GM19452 (cell line): ENCODE results near the gene PCBP1.
"Not testable (repeated sequence)": the region's sequence is repeated elsewhere in the genome, so short reads cannot be mapped to it uniquely, and the experiment has no call there.

Source experiments
- ATAC-seq: cut with Tn5 transposase; IDR thresholded peaks from one replicate; pipeline ENCODE4 v1.9.1; 2021; ENCODE audit not compliant: unreplicated experiment

The PCBP1 gene

GRCh38 chr2:70123051-70123828, 36.0 kb downstream of the PCBP1 start:
- no peak for ATAC-seq

DNA sequence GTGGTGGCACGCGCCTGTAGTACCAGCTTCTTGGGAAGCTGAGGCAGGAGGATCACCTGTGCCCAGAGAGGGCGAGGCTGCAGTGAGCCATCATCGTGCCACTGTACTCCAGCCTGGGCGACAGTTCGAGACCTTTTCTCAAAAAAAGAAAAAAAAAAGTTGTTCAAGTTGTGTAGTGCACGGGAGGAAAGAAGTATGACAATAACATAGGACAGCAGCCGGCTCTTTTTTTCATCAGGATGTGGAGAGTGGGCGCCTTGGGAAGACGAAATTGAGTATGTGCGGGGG, 36.5 kb downstream of the PCBP1 start:
- no peak for ATAC-seq

- ATAC-seq = no peak
Observed at GRCh38 chr2:70124983-70125480, 37.8 kb downstream of the PCBP1 start.

DNA sequence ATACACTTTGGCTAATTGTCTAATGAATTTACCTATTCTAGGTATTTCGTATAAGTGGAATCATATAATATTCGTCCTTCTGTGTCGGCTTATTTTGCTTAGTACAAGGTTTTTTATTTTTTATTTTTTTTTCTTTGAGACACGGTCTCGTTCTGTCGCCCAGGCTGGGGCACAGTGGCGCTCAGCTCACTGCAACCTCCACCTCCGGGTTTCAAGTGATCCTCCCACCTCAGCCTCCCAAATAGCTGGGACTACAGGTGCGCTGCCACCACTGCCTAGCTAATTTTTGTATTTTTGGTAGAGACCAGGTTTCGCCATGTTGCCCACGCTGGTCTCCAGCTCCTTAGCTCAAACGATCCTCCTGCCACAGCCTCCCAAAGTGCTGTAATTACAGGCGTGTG, 38.2 kb downstream of the PCBP1 start:
- ATAC-seq = no peak

DNA sequence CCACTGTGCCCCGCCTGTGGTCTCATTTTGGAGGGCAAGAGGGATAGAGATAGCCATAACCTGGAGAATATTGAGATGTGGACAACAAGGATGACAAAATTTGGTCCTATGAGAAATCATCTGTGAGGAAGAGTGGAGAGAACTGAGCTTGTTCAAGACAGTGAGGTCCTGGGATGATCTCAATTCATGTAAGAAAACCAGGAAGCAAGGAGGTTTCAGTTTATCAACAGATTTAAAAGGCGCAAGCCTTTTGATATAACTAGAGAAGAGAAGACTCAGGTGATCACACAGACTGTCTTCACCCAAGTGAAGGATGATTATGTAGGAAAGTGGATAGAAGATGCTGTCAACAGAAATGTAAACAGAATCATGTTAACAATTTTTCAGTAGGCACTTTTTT, 39.1 kb downstream of the PCBP1 start:
- ATAC-seq = no peak

DNA sequence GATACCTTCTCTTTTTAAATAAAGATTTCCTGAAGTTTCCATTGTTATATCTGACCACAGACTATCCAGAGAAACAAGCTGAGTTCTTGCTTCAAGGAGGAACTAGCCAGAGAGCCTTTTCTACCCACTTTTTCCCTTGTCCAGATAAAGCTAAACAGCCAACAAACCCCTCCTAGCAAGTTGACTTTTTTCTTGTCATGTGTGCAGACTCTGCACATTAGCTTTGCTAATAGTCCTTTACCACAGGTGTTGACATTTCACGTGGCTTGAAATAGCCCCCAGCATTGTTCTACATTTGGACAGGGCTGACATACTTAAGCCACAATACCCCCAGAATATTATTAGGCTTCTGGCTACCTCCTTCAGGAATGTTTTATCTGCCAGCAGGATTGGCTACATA, 40.7 kb downstream of the PCBP1 start:
- no peak for ATAC-seq

DNA sequence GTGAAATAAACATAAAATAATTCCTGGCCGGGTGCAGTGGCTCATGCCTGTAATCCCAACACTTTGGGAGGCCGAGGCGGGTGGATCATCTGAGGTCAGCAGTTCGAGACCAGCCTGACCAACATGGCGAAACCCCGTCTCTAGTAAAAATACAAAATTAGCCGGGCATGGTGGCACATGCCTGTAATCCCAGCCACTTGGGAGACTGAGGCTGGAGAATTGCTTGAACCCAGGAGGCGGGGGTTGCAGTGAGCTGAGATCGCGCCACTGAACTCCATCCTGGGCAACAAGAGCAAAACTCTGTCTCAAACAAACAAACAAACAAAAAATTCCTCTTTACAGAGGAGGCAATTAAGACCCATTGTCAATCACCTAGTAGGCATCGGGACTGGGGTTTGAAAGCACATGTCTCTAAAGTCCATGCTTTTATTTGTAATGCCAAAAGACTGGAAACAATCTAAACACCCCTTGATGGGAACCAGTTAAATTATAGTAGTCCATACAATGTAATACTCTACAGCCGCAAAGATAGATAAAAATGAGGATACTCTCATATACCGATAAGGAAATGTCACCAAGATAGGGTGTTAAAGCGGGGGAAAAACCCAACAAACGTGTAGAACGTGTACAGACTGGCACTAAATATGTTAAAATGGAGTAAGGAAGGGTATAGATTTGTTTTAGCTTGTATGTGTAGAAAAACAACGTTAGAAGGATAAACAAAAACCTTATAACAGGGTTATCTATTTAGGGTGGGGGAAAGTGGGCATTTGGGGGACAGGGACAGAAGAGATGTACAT, 44.3 kb downstream of the PCBP1 start:
- not testable (repeated sequence) for ATAC-seq

GRCh38 chr2:70132244-70133126, 45.2 kb downstream of the PCBP1 start:
- ATAC-seq = peak; percentile 56

DNA sequence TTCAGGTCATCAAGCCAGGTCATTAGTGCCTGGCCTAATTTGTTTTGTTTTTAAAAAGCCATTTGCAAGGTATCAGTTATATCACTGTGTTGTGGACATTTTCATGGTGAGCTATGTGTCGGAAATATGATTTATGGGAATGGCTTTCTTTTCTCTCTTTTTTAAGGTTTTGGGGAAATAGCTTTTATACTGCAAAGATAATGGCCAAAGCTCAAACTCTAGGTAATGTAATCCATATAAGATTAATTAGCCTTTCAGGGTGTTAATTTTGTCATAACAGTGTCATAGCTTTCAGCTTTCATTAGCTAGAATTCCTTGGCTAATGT, 45.8 kb downstream of the PCBP1 start:
- no peak for ATAC-seq

- no peak for ATAC-seq
Observed at GRCh38 chr2:70133491-70134322, 46.4 kb downstream of the PCBP1 start.

DNA sequence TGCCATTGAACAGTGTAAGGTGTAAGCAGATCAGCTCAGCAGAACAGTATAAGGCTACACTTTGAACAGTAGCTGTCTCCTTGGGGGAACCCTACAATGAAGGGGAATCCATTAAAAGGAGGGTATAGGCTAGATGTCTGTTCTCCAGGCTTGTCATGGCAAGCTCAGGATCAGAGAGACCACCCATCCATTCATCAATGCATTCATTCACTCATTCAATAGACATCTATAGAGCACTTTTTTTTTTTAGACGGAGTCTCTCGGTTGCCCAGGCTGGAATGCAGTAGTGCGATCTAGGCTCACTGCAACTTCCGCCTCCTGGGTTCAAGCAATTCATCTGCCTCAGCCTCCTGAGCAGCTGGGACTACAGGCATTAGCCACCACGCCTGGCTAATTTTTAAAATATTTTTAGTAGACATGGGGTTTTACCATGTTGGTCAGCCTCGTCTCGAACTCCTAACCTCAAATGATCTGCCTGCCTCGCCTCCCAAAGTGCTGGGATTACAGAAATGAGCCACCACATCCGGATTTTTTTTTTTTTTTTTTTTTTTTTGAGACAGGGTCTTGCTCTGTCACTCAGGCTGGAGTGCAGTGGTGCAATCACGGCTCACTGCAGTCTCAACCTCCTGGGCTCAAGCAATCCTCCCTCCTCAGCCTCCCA, 47.2 kb downstream of the PCBP1 start:
- ATAC-seq = not testable (repeated sequence)
